Stimulated activated CD8-positive, alpha-beta memory T cell treated with anti-CD3 and anti-CD28 coated beads, Interleukin-15, amount 100 ng/mL, for 4 hours (primary cell): Measurements from ENCODE around the gene LHX4.
"Not testable (repeated sequence)": the region's sequence is repeated elsewhere in the genome, so short reads cannot be mapped to it uniquely, and the experiment has no call there.

Experiments used
- DNase-seq, 2 donors: peaks; one replicate each; pipeline ENCODE4 v3.0.0-alpha.2; 2020; ENCODE audit warnings: low read depth in 2 of 2

LHX4 gene

GRCh38 chr1:180197231-180197630 is 32.8 kb upstream of the LHX4 start:
- DNase-seq: no peak

GRCh38 chr1:180198196-180198595 is 31.9 kb upstream of the LHX4 start:
- no peak for DNase-seq

DNA sequence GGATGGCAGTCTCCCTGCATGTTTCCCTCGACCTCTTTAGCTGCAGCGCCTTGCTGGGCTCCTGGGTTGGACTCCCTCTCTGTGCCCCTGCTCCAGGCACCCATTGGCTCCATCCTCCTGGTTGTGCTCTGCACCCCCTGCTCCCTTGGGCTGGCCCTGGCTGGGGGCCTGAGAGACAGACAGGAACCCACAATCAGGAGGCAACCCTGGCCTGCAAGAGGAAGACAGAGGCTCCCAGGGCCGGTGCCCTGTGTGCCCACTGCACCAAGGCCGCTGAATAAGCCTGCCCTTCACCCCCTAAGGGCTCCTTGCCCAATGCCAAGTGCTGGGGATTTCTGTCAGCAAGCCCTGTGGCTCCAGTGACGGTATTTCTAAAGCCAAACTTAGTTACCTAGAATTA is 31.5 kb upstream of the LHX4 start:
- no peak for DNase-seq

DNA sequence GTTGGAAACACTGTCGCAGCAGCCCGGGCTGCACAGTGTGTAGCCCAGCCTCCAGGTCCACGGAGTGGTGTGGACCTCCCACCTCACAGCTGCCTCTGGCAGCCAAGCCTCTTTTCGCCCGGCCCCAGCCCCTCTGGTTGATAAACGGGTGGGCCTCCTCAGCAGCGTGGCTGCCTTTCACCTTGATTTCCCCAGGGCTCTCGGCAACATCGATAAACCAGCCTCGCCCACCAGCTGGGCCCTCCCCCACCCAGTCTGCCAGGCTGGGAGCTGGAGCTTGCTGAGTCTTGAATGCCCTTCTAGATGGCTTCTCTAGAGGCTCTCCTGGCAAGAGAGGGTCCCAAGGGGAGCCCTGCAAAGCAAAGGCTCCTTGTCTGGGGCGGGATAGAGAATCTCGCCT is 31.0 kb upstream of the LHX4 start:
- no peak for DNase-seq

DNA sequence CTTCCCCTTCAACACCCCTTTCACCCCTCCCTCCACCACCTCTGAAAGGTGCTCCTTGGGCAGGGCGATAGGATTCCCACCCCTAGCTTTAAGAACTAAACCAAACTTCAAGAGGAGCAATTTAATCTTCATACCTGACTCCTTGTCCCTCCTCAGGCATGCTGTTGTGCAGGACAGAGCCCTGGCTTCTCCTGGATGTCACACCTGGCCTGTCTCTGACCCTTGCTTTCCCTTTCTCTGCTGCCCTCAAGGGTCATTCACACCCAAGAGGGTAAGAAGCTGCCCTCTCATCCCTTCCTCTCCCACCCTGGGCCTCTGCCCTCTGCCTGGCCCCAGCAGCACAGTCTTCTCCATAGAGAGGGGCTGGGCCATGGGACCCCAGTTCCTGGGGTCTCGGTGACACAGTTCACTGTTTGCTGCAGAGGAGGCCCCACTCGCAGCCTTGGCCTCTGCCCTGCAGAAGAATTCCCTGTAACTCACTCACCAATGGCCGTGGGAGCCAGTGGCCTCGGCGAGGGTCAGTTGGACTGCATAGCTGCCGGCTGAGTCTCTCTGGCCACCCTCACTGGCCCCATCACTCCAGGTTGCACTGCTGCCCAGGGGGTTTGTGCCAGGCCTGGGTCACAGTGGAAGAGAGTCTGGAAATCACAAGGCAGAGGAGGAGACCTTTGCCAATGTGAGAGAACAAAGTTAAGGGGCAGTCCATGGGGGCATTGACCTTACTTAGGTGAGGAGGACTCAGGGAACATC is 28.4 kb upstream of the LHX4 start:
- no peak for DNase-seq

- DNase-seq: not testable (repeated sequence)
Measured at GRCh38 chr1:180202588-180202987, 27.5 kb upstream of the LHX4 start.

DNA sequence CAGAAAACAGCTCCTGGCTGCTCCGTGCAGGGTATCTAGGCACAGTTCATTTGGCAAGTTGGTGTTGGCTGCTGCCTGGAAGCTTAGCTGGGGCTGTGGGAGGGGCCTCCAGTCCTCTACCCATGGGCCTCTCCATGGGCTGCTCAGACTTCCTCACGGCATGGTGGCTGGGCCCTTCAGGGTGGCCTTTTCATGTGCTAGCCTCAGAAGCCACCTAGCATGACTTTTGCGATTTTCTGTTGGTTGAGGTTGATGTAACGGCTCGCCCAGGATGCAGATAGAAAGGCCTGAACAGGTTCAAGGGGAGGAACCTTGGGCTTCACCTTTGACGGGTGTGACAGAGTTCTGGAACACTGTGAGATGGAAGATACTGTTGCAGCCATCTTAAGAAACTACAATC is 25.8 kb upstream of the LHX4 start:
- DNase-seq: no peak

- no peak for DNase-seq
Measured at GRCh38 chr1:180206581-180206980, 23.5 kb upstream of the LHX4 start.

DNA sequence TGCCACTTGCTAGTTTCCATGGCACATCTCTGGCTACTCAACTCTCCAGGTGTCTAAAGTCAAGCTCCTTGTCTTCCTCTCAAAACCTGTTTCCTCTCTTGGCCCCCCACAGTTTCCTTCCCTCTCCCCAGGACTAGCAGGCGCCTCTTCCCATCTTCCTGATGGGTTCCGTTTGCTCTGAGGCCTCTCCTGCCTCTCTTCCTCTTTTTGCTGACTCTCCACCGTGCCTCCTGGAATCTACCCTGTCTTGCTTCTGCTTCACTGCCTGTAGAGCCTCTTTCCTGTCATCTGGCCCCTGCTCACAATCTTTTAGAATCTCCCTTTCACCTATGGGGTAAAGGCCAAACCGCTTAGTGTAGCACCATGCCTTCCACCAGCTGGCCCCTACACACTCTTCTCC is 21.8 kb upstream of the LHX4 start:
- DNase-seq: no peak

GRCh38 chr1:180210008-180210620 is 19.9 kb upstream of the LHX4 start:
- no peak for DNase-seq

GRCh38 chr1:180211156-180211859 is 18.8 kb upstream of the LHX4 start:
- DNase-seq: no peak

DNA sequence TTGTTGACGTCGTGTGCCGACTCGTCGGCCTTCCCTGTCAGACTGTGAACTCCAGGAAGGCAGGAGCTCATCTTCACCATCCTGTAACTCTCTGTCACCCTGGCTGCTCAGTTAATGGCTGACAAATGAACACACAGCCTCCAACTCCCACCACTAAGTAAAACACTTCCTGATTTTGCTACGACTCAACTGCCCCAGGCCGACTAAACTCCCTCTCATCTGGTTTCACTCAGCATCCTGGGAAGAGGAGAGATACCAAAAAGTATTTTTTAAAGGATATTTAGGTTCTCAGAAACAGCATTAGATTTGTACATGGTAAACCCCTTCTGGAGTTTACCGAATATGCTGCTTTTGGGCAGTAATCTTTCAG is 18.2 kb upstream of the LHX4 start:
- DNase-seq: no peak

DNA sequence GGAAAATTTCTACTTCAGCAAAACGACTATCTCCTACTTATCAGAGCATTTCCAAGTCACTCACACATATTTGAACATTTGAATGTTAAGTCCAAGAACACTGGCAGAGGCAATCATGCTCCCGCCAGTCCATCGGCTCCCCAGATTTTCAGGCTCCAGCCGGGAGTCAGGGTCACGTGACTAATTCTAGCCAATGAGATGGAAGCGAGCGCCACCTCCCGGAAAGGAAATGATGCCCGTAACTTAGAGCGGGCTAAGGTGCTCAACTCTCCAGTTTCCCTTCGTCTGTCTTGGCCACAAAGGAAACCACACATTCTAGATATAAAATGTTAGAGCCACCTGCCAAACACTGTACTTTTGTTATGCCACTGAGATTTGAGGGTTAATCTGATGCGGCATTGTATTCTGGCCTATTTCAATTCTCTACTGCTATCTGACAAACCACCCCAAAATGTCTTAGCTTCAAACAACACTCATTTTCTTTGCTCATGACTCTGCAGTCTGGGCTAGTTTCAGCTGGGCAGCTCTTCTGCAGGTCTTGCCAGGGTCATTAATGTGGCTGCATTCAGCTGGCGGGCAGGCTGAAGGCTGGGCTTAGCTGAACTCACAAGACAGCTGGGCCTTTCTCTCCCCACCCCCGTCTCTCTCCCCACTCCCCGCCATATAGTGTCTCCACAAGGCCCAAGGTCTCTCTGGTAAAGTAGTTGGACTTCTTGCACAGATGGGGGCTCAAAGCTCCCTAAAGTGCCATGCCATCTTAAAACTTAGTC is 16.5 kb upstream of the LHX4 start:
- no peak for DNase-seq

- DNase-seq: no peak
Measured at GRCh38 chr1:180215856-180216625, 14.0 kb upstream of the LHX4 start.

- no peak for DNase-seq
Measured at GRCh38 chr1:180217006-180217405, 13.1 kb upstream of the LHX4 start.

DNA sequence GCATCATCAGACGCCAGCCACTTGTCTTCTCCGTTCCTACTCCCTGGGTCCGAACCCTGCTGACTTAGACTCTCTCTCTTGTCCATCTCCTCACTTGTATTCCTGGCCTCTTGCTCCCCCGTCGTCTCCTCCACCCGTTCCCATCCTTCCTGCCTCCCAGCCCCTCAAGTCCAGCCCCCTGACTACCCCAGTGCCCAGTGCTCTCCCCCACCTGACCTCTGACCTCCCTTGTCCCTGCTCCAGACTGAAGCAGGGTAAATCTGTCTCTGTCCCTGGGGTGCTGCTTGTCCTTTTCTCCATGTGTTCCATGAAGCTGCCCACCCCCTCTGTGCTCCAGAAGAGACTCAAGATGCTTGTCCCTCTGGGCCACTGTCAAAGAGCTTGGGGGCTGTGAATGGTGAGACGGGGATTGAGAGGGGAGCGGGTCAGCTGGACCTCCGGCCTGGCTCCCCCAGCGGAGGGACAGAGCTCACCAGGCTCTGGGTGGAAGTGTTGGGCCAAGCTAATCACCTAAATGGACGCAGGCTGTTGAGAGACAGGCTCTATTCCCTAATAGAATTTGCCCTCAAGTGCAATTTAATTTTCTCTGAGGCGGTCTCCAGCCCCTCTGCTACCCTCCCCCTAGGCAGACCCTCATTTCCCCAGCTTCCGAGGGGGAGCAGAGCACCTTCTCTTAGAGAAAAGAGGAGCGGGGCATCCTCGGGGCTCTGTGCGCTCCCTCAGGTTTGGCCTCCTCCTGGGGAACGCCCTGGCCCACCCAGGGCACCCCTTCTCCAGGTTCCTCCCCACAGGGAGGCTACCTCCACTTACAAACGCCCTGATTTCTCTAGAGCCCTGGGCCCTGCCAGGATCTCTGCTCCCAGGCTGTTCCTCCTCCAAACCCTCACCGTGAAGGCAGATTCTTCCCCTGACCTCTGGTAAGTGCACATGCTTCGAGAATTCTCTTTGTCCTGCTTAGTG is 11.0 kb upstream of the LHX4 start:
- no peak for DNase-seq

DNA sequence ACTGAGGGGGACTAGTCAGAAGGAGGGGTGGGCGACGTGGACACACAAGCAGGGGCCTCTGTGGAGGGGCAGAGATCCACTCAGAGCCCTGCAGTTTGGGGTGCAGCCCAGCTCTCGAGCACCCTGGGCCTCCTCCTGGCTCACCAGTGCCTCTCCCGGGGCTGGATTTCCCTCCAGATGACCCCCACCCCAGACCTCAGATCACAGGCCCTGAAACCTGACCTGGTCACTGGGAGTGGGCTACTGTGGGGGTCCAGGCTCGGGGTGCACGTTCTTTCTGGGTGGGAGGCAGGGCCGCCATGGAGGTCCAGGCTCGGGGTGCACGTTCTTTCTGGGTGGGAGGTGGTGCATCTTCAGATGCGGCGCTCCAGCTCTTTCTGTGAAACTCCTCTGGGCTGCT is 10.3 kb upstream of the LHX4 start:
- DNase-seq: no peak

GRCh38 chr1:180221462-180221861 is 8.6 kb upstream of the LHX4 start:
- DNase-seq: no peak

- DNase-seq: no peak
Measured at GRCh38 chr1:180224902-180225301, 5.2 kb upstream of the LHX4 start.

- DNase-seq: no peak
Measured at GRCh38 chr1:180225403-180225802, 4.7 kb upstream of the LHX4 start.
